Measurements from ENCODE around the gene RRBP1.

The RRBP1 gene

DNA sequence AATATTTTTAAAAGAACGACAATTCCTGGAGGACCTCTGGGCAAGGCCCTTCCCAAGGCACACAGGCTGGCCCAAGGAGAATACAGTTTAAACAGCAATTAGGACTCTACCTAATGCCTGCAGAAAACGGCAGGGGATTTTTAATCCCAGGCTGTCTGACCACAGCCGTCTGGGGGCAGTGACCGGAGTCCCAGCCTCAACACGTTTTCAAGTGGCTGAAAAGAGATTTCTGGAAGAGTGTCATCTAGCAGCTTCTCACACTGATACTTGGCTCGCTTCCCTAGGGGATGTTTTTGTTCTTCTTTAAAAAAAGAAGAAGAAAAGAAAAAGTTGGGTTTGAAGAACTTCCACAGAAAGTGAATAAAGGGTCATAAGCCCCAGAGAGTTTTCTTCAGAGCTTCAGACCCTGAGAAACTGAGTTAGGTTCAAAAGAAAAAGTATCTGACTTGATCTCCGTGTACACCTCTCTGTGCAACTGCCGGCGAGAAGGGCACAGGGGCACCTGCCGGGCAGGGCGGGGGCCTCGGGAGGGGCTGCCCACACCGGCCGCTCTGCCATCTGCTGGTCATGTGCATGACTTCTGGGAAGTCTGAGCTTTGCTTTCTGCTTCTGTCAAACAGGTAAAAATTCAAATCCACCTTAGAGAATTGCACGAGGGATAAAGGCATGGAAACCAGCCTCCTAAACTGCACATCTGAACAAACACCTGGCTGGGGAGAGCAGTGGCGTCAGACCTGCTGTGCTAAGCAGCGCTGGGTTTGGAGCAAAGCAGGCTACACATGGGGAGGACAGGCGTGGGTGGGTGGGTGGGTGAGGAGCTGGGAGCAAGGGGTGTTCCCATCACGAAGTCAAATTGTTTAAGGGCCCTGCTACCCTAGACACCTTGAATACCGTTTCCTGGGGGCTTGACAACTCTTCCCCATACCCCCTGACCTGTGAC, 33.0 kb downstream of the RRBP1 start:
- DNase-seq (ENCODE audit: low spot score), result no peak

DNA sequence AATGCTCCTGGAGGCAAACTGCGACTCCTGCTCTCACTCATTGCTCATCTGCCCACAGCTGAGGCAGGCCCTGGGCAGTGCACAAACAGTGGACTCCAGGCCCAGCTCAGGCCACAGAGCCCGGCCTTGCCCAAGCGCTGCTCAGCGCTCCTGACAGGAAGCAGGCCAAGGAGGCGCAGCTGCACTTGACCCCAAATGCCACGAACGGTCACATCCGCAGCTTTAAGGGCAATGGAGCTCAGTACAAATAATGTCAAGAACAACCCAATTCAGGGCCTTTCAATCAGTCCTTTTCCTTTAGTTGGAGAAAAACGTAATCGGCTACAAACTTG, 33.8 kb downstream of the RRBP1 start:
- DNase-seq (ENCODE audit: low spot score), result no peak

DNA sequence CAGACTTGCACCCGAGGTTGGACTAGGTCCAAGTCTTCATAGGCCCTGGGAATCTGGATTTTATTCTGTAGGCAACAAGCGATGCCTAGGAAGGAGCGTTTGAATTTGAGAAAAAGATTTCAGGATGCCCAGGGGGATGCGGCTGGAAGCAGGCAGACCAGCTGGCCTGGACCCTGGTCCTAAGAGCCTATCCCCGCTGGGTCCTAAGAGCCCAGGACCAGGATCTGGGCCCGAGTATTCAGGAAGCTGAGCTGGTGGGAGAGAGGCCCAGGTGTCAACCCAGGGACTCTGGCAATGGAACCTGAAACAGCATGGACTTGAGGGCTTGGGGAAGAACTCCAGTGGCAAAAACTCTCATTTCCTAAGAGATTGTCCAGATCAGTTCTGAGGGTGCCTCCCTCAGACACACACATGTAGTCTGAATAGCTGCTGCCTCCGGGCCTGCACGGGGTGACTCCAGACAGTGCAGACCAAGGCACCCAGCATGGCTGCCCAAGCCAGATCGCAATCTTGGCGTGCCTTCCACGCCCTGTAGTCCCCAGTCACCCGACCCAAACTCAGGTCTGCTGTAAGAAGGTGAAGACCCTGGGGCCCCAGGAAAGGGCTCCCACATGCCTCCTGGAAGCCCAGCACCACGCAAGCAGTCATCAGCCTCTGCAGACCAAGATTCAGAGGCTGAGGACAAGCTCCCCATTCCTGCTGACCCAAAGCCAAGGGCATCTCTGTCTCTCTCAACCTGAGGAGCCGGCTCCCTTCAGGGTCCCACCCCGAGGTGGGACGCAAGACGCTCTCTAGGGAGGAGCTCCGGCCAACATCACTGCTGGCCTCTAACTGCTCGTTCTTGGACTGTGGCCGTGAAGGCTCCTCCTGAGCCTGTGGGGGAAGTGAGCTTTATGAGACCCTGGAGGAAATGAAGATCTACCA, 34.4 kb downstream of the RRBP1 start:
- no peak for DNase-seq (ENCODE audit: low spot score)

DNA sequence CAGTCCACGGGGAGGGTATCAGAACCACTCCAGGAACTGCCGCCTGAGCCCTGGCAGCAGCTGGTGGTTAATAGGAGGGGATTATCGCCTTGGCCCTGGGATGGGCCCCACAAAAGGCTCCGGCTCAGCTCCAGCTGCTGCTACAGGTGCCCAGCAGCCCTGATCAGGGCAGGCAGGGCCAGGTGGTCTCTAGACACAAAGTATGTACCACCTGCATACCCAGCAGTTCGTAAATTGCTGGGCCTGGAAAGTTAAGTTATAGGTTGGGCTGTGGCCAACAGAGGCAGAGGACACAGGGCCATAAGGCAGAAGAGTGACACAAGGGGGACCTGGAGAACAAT, 35.1 kb downstream of the RRBP1 start:
- no peak for DNase-seq (ENCODE audit: low spot score)

DNA sequence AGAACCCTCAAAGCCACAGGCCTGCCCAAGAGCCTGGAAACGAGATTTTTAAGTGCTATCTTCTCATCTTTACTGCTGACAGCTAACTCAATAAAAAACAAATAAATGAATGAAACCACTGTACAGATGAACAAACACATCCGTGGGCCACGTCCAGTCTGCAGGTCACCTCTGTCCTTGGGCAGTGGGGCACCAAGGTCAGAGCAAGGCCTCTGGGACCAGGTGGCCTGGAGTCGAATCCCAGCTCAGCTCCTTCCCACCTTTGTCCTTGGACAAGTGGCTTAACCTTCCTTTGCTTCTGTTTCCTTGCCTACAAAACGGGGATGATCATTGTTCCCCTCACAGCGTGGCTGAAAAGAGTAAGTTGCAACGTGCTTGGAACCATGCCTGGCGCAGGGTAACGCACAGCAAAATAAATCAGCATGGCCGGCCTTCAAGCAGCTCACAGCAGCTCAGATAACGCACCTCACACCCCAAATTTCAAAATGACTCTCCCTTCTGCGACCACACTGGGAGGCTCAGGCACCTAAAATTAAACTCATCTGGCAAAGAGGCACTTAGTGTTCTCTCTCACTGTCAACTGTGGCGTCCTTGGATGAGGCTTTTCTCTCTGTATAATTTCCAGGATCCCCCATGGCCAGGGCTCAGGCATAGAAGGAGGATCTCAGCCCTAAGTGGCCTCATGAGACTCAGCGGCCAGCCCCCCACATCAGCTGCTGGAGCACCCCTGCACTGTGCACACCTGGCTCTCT, 35.7 kb downstream of the RRBP1 start:
- no peak for DNase-seq (ENCODE audit: low spot score)

DNA sequence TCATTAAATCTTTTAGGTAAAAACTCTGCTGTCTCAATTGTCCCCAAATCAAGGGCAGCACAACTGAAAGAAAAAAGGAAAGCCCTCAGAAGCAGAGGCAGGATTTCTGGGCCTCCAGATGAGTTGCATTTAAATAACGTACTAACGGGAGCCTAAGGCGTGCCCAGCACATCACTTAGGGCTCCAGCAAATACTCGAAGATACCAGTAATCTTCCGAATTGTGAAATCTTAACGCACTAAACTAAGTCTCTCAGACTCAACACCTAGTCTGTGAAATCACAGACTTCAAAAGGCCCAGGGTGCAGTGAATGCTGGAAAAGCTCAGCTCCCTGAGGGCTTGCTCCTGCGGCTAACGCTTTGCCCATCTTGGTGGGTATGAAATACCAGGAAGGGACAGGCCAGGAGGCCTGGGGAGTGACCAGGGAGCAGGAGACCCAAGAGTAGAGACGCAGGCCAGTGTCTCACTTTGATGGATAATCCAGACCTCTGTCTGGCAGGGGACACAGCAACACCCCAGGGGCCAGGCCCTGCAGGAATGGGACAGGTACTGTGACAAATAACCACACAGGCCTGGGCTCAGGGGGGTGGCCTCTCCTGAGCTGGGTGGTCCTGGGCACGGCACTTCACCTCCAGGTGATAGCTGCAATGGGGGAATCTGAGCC, 36.4 kb downstream of the RRBP1 start:
- no peak for DNase-seq (ENCODE audit: low spot score)

DNA sequence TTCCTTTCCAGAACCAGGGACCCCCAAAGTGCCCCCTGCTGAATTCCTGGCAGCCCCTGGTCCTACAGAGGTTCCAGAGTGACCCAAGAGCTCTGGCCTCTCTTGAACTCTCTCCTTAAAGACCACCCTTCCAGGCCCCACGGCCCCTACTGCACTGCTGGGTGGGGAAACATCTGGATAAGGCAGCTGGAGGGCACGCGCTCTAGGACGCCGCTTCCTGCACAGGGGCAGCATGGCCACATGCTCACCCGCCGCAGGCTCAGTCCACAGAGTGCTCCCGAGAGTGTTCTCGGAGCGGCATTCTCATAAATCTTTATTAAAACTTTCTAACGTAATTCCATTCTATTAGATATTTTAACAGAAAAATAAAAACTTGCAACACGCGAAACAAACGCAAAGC, 37.0 kb downstream of the RRBP1 start:
- no peak for DNase-seq (ENCODE audit: low spot score)

DNA sequence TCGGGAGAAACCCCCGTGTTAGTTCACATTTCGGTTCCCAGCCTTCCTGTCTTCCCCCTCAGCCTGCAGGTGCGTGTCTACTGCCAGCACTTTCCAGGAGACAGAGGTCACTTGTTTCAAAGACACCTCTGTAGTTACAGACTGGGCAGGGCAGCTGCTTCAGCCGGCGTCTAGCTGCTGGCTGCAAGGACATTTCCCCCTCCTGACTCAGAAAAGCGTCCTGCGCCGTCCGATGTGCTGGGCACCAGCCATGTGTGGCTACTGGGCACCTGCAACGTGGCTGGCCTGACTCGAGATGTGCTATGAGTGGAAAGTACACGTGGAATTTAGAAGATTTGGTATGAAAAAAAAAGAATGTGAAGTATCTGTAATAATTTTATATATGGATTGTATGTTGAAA, 37.6 kb downstream of the RRBP1 start:
- no peak for DNase-seq (ENCODE audit: low spot score)

DNA sequence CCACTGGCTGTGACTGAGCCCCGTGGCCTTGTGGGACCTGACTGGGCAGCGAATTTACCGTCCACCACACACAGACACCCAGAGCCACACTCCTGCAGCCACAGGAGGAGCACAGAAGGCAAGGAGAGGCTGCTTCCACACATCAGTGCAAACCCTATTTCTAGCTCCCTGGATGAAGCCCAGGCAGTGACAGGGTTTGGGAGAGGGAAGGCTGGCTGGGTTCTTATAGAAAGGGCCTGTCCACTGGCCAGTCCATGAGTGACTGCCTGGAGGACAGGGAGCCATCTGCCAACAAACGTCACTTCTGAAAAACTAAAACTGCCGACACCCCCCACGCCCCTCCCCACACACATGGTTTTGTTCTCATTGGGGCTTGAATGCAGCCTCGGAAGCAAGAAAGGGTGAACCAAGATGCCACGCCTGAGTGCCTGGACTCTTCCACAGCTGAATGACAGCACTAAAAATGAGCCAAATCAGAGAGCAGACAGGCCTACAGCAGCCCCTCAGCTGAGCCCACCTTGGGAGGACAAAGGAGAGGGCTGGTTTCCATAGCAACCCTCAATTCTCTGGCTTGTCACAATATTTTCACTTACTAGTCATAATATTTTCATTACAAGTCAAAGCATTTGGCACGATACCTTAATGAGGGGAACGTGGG, 38.4 kb downstream of the RRBP1 start:
- no peak for DNase-seq (ENCODE audit: low spot score)

DNA sequence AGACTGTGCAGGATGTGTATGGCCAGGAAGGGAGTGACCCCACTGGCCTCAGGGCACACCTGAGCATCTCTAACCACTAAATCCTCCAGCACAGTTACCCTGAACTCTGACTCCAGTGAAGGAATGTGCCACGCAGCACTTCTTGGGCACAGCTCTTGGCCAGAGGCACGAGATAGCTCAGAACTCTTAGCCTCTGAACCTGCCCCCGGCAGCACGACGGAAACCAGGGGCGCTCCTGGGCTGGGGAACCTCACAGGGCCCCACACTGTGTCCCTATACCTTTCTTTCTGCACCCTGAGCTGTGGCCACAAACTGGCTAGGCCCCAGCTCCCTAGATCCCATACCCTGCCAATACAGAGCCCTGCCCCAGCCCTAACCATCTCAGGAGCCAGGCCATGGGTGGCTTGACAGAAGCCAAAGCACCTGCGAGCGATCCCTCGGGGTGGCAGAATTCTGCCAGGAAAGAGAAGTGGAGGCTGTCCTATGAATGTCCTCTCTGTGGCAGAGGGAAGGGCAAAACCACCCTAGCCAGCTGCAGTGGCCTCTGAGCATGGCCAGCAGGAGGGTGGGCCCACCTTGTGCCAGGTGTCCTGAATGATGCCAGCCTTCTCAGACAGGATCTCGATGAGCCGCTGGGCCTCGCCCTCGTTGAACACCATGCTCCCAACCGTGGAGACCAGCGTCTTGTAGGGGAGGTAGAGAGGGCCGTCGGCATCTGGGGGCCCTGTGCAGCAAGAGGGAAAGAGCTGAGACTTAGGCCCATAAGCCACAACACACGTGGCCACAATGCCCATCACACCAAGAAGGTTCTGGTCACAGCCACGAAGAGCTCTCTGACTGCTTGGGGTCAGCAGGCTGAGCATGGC, 39.4 kb downstream of the RRBP1 start:
- DNase-seq (ENCODE audit: low spot score), result no peak

DNA sequence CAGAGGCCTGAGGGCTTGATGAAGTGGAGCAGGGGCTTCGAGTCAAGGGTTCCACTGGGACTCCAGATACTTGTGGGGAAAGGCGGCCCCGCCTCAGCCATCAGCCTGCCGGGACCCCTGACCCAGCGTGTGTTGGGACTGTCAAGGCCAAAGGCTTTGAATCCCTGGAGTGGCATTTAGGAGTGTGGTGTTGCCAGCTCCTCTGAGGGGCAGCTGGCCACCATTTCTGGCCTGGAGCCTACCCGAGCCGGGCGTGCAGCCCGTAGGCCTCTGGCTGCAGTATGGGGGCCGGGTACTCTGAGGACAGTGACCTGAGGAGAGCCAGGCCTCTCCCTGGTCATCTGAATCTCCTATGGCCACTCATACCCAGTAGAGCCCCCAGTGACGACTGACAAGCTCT, 40.0 kb downstream of the RRBP1 start:
- no peak for DNase-seq (ENCODE audit: low spot score)

DNA sequence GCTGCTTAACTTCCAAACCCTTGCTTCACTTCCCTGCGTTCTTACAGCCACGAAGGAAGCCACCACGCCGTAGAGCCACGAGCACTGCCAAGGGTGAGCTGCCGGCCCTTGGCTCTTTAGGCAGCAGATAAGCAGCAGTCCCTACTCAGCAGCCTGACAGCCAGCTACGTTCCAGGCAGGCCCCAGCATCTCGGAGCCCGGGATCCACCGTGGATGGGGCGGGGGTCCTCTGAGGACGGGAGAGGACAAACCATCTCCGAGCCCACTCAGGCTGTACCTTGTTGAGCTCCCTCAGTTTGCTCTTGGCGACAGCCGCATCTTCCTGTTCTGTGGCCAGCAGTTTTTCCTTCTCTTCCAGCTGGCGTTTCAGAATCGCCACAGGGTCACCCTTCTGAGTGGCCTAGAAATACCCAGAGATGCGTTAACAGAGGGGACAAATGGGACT, 40.5 kb downstream of the RRBP1 start:
- DNase-seq (ENCODE audit: low spot score), result no peak

DNA sequence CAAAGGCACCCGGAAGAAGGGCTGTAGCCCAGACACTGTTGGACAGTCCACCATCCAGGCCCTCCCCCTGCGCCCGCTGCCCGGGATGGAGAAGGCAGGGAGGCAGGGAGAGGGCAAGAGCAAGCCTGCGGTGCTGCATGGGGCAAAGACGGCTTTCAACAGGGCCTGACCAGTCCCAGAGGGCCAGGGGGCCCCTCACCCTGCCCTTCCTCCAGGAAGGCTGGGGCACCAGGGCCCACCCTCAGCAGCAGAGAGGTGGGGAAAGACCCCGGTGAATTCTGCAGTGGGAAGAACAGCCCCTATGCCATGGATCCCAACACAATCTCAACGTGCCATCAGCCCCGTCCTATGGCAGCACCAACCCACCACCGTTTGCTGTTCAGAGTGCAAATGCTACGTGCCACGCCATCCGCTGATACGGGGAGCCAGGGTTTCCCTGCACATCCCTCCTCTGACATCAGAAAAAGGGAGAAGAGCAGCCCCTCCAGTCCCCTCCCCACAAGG, 41.1 kb downstream of the RRBP1 start:
- DNase-seq (ENCODE audit: low spot score), result no peak

DNA sequence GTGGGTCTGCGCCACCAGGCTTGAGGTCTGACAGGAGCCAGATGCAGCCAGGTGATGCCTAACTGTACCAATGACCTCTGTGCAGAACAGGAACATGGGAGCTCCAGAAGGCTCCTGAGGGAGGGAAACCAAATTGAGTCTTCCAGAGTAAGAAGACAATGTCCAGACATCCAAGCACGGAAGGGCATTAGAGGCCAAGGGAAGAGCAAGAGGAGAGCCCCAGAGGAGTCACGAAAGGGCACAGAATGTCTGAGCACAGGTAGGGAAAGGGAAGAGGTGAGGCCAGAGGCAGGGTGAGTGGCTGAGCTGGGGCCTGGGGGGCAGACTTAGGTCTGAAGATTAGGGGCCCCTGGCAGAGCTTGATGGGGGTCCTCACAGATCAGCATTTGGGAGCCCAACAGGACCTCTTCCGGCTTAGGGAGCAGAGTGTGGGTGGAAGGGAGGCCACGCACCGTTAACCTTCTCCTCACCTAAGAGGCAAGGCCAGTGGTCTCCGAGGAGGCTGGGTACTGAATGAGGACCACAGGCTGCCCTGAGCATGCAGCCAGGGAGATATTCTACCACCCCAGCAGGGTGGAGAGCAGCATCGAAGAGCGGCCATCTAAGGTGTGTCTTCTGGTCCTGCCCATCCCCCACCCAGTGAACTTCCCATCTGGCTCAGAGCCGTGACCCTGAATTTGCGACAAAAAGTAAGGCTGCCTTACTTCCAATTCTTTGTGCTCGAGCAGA, 41.7 kb downstream of the RRBP1 start:
- no peak for DNase-seq (ENCODE audit: low spot score)

DNA sequence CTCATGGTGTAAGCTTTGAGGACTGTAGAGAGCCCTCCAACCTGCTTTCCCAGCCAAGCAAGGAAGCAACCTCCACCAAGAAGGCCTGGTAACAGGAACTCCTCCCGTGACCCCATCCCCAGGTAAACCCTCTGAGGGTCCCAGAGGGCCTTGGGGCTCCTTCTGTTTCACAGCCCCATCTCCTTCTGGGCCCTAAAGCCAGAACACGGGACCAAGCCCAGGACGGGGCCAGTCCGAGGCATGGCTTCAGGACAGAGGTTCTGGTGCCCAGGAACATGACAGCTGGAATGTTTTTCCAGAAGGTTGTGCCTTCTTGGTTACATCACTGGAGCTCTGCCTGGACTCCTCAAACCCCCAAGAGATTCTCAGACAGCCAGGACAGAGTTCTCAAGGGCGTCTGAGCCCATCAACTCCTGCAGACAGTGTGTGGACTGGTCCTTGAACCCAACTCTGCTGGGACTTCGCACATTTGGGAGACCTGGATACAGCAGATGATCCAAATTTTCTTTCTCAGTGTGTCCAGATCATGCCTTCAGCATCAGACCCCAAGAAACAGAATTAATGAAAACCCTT, 43.1 kb downstream of the RRBP1 start:
- DNase-seq (ENCODE audit: low spot score), result no peak

DNA sequence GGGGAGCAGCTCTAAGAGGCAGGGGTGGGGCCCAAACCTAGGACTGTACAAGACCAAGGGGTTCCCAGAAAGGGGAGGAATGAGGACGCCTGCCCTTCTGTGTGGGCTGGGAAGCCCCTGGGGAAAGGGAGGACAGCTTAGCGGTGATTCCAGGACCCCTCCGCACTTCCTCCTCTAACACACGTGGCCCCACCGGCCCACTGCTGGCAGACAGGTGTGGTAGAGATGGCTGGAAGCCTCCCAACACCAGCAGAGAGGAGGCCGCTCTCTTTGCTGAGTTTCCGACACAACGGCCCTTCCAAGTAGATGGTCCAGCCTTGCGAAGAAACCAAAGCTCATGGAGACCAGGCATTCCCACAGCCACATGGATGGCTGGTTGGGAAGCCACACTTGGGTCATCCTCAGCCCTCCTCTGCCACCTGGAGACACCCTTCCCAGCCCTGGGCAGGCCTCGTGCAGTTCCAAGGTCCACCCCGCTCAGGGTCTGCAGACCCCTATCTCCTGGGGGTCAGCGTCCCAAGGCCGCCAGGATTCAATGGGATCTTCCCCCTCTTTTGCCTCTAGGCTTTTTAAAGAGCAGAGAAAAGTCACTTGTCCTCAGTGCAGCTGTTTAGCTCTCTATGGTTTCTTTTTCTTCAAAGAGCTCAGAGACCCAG, 43.9 kb downstream of the RRBP1 start:
- no peak for DNase-seq (ENCODE audit: low spot score)

DNA sequence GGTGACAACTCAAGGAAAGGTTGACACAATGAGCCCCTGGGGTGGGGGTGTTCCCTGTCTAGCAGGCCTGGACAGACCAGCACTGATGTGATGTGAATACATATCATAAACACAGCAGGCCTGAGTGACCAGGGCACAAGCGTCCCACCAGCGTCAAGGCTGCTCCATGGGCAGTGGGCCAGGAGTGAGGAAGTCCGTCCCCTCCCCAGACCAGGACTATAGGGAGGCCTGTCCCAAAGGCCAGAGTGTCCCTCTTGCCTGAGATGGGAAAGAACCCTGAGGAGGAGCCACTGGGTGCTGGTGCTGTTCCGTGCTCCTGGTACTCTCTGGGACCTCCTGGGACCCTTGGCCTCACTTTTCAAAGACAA, 44.6 kb downstream of the RRBP1 start:
- no peak for DNase-seq (ENCODE audit: low spot score)

DNA sequence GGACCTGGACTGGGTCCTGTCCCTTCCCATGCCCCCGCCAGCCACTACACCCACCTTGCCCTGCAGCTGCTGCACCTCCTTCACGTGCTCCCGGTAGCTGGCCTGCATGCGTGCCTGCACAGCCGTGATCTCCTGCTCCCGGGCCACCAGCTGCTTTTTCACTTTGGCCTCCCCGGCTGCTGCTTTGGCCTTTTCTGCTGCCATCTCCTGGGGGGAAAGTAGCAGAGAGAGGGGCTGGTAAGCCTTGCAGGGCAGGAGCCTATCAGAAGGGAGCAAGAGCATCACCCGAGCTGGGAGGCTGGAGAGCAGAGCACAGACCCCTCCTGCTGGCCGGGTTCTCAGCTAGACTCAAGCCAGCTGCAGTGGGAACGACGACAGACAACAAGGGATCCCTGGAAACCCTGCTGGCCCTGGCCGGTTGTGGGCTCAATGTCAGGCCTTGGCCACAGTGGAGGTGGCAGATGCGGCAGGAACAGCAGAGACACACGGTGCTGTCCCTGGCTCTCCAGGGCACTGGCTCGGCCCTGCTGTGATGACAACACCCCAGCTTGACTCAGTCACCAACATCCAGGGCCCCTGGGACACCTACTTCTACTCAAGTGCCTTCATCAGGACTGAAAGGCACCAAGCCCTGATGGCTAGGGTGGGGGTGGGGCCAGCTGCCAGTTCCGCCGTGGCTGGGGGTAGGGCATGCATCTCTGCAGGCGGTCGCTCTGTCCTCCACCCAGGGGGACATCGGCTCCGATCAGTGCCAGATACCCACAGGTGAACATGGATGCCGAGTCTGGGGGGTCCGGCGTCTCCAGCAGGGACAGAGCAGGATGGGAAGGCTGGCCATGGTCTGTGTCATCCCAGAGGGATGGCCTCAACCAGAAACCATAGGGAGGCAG, 45.3 kb downstream of the RRBP1 start:
- peak; percentile 93 for DNase-seq (ENCODE audit: low spot score)

All from Ammon's horn (tissue), 1 donor.